ENCODE data around the gene RNASE11.

DNA sequence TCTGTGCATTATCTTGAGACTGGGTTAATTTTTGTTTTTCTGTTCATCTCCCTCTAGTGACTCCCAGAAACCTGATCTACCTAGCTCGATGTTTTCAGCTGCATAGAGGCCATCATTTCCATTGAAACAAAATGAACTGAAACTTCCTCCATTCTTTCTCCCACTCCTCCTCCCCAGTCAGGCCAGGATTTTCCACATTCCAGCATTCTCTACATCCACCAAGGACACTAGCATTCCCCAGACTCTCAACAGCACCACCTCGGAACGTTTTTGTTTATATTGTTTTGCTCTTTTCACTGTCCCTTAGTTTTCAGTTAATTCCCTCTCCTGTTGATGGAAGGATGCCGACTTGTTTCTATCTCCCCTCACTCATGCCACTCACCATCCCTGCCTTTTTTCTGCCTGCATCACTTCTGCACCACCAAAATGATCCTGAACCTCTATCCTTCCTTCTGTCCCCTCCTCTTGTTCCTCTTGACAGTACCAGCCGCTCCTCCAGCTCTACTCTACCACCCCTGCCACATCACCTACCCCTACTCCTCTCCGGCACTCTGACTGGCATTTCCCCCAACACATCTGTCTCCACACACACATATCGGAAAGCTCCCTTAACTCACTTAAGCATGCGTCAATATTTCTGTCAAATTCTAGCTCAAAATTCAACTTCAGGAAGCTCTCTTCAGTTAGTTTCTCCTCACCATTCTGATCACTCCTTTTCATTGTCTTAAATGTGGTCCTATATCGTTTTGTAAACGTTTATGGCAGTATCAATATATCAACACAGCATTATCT, 40.5 kb upstream of the RNASE11 start:
- no peak for TF ChIP-seq CTCF (IDR thresholded peaks at IDR 0.05)
- no peak for TF ChIP-seq POLR2AphosphoS5 (IDR thresholded peaks at IDR 0.05)
- no peak for TF ChIP-seq POLR2A (IDR thresholded peaks at IDR 0.05)
- no peak for TF ChIP-seq EP300 (IDR thresholded peaks at IDR 0.05)
